ENCODE measurements around the gene WDR55.

DNA sequence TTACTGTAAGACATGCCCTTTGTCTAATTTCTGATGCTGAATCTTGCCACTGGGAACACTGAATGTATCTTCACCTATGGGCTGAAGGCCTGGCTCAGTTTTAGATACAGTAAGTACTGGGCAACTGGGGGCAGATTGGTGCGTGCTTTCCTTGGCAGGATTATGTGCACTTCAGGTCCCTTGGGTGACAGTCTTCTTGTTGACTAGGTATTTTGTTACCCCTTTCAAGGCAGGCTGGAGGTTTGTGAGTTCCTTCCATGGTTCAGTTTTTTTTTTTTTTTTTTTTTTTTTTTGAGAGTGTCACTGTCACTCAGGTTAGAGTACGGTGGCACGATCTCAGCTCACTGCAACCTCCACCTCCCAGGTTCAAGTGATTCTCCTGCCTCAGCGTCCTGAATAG is 43.1 kb downstream of the WDR55 start:
- TF ChIP-seq, protein P1, sequence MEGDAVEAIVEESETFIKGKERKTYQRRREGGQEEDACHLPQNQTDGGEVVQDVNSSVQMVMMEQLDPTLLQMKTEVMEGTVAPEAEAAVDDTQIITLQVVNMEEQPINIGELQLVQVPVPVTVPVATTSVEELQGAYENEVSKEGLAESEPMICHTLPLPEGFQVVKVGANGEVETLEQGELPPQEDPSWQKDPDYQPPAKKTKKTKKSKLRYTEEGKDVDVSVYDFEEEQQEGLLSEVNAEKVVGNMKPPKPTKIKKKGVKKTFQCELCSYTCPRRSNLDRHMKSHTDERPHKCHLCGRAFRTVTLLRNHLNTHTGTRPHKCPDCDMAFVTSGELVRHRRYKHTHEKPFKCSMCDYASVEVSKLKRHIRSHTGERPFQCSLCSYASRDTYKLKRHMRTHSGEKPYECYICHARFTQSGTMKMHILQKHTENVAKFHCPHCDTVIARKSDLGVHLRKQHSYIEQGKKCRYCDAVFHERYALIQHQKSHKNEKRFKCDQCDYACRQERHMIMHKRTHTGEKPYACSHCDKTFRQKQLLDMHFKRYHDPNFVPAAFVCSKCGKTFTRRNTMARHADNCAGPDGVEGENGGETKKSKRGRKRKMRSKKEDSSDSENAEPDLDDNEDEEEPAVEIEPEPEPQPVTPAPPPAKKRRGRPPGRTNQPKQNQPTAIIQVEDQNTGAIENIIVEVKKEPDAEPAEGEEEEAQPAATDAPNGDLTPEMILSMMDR (IDR thresholded peaks at IDR 0.05) = no peak
- TF ChIP-seq POLR2AphosphoS5 (IDR thresholded peaks at IDR 0.05) = no peak
